Smooth muscle cell (in vitro differentiated cells): ENCODE results near the gene SMC6. TPM values are rescaled to one million over a fixed set of nuclear protein-coding genes. Genes with fewer than 3 reads are reported as not detected.

Source experiments
- DNase-seq: peaks from one replicate; lab custom pipeline; 2025; ENCODE audit not compliant: unreplicated experiment; lab: John Stamatoyannopoulos, UW
- H2AFZ ChIP-seq: fragments of 200-600 bp; sonication (generic); 2 replicates; pipeline ENCODE4 v1.6.0; 2016; ENCODE audit warnings: antibody characterized with exemption, low read depth, mild to moderate bottlenecking
- H3F3A ChIP-seq: fragments of 200-600 bp; sonication (generic); 2 replicates; pipeline ENCODE4 v1.6.0; 2017; ENCODE audit warnings: antibody characterized with exemption, low read depth
- H3K27ac ChIP-seq: fragments of 200-600 bp; sonication (generic); 2 replicates; pipeline ENCODE4 v1.5.1; 2016; ENCODE audit warnings: low read depth, mild to moderate bottlenecking
- H3K27me3 ChIP-seq: fragments of 200-600 bp; sonication (generic); 2 replicates; pipeline ENCODE4 v1.6.1; 2016; ENCODE audit warnings: low read depth, mild to moderate bottlenecking
- H3K36me3 ChIP-seq: fragments of 200-600 bp; sonication (generic); 2 replicates; pipeline ENCODE4 v1.5.1; 2016; ENCODE audit warnings: low read depth
- H3K4me1 ChIP-seq: fragments of 200-600 bp; sonication (generic); 2 replicates; pipeline ENCODE4 v1.5.1; 2016; ENCODE audit warnings: low read depth
- H3K4me2 ChIP-seq: fragments of 200-600 bp; sonication (generic); 2 replicates; pipeline ENCODE4 v1.6.0; 2016; ENCODE audit warnings: mild to moderate bottlenecking
- H3K4me3 ChIP-seq: fragments of 200-600 bp; sonication (generic); 2 replicates; pipeline ENCODE4 v1.5.1; 2016; ENCODE audit warnings: mild to moderate bottlenecking
- H3K79me2 ChIP-seq: fragments of 200-600 bp; sonication (generic); 2 replicates; pipeline ENCODE4 v1.6.0; 2016; ENCODE audit warnings: low read depth, mild to moderate bottlenecking
- H3K9ac ChIP-seq: fragments of 200-600 bp; sonication (generic); 2 replicates; pipeline ENCODE4 v1.6.0; 2016; ENCODE audit warnings: low read depth
- H3K9me3 ChIP-seq: fragments of 200-600 bp; sonication (generic); replicated peaks from 2 replicates; pipeline ENCODE4 v1.5.1; 2016; ENCODE audit warnings: low read depth
- H4K20me1 ChIP-seq: fragments of 200-600 bp; sonication (generic); 2 replicates; pipeline ENCODE4 v1.6.0; 2016; ENCODE audit warnings: low read depth
- WGBS: methylation state at CpG from one replicate; pipeline ENCODE4 v1.1.7; 2016; ENCODE audit warnings: low lambda C conversion rate; 5-methylcytosine and 5-hydroxymethylcytosine counted together
- polyA plus RNA-seq: library from polyadenylated mRNA; unstranded; fragments of >200 nt; fragmentation: Nextera tagmentation; extraction: Ambion mirVana; gene quantifications from 2 replicates; pipeline ENCODE4 v1.2.1, GENCODE V29; 2016
- total RNA-seq: library from RNA; depleted of rRNA; stranded (reverse); fragments of >200 nt; gene quantifications from 2 replicates; pipeline ENCODE4 v1.2.3, GENCODE V29; 2014
- TF ChIP-seq, protein P1 (sequence below): fragments of 200-600 bp; sonication (generic); IDR thresholded peaks from 2 replicates; pipeline ENCODE4 v1.5.1; 2017; ENCODE audit warnings: borderline replicate concordance, mild to moderate bottlenecking, antibody characterized with exemption; ENCODE audit not compliant: insufficient read depth, poor library complexity, severe bottlenecking

The SMC6 gene
- total and polyA plus RNA-seq, 2 experiments from 2014 or later: 11.2 to 18.1 TPM

DNA sequence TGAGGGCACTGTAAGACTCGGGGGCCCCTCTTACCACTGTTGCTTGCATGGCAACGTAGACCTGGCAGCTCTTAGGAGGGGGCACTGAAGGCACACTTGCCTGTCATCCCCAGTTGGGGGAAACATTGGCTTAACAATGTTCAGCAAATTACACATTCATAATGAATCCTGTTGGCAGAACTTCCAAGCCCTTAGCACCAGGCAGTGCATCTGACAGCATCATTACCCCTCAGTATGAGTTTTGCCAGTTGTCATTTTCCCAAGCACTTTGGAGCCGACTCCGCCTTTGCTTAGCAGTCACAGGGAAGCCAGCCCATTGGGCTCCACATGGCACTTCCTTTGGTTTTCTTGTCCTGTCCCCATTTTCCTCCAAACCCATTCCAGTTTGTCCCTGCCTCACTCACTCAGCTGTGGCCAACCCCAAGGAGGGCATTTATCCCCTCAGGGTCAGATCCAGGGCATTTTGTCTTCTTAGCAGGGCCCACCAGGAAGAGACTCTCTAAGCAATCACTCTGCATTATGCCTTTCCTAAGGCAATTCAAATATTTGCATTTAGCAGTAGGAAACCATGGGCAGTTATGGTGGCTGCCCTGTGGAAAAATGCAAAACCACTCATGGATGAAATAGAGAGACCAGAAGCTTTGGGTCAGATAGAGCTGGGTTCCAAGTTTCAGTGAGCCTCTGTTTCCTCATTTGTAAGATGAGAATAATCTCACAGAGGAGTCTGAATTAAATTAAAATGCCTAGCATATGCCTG is 139.3 kb downstream of the SMC6 start:
- Histone ChIP-seq H3K4me1 (no peaks in the 10 kb centered on the region), H3K36me3 (no peaks in the 10 kb centered on the region), H3K4me2 (no peak overlapping the region), H3K4me3 (no peak overlapping the region), H3K9ac (no peak overlapping the region), H3K27ac (no peak overlapping the region), H2AFZ (no peak overlapping the region), H4K20me1 (no peaks in the 10 kb centered on the region), H3F3A (no peaks in the 10 kb centered on the region), H3K27me3 (no peaks in the 10 kb centered on the region), H3K79me2 (no peaks in the 10 kb centered on the region), H3K9me3 (no peaks in the 10 kb centered on the region)
- WGBS: 100% methylated on average over 4 of the region's 4 CpGs
- TF ChIP-seq, protein P1, sequence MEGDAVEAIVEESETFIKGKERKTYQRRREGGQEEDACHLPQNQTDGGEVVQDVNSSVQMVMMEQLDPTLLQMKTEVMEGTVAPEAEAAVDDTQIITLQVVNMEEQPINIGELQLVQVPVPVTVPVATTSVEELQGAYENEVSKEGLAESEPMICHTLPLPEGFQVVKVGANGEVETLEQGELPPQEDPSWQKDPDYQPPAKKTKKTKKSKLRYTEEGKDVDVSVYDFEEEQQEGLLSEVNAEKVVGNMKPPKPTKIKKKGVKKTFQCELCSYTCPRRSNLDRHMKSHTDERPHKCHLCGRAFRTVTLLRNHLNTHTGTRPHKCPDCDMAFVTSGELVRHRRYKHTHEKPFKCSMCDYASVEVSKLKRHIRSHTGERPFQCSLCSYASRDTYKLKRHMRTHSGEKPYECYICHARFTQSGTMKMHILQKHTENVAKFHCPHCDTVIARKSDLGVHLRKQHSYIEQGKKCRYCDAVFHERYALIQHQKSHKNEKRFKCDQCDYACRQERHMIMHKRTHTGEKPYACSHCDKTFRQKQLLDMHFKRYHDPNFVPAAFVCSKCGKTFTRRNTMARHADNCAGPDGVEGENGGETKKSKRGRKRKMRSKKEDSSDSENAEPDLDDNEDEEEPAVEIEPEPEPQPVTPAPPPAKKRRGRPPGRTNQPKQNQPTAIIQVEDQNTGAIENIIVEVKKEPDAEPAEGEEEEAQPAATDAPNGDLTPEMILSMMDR: no peak
- DNase-seq: no peak

Other genes with a start within 250 kb of the SMC6 start
- gene RAD51AP2, start 235.4 kb downstream of the SMC6 start, total RNA-seq: 0.04 and 0.22 TPM in 2 replicates
- 0.06 and 0.12 TPM in 2 replicates for gene RAD51AP2, start 235.4 kb downstream of the SMC6 start, polyA plus RNA-seq
- 0.99 and 2.8 TPM in 2 replicates for gene VSNL1, start 213.1 kb downstream of the SMC6 start, total RNA-seq
- gene VSNL1, start 213.1 kb downstream of the SMC6 start, polyA plus RNA-seq: 4.5 and 5.2 TPM in 2 replicates
- 6.7 and 8.2 TPM in 2 replicates for gene GEN1, start 328 bp upstream of the SMC6 start, total RNA-seq
- 1.1 and 2.2 TPM in 2 replicates for gene GEN1, start 328 bp upstream of the SMC6 start, polyA plus RNA-seq
- not detected in 2 replicates for gene MSGN1, start 62.6 kb upstream of the SMC6 start, total RNA-seq
- gene MSGN1, start 62.6 kb upstream of the SMC6 start, polyA plus RNA-seq: 0.56 TPM in 1 of 2 replicates, not detected in the other
- 31.0 and 50.1 TPM in 2 replicates for gene KCNS3, start 124.9 kb upstream of the SMC6 start, total RNA-seq
- gene KCNS3, start 124.9 kb upstream of the SMC6 start, polyA plus RNA-seq: 30.4 and 48.2 TPM in 2 replicates